Stimulated activated CD8-positive, alpha-beta memory T cell treated with anti-CD3 and anti-CD28 coated beads, Interleukin-4, amount 100 ng/mL, for 48 hours (primary cell): Measurements from ENCODE around the gene TOR1AIP1.
A peak's percentile ranks its signal among the peaks of the same experiment; 100 is the strongest.

ENCODE experiments used
- DNase-seq: peaks from one replicate; pipeline ENCODE4 v3.0.0-alpha.2; 2020

TOR1AIP1 gene

DNA sequence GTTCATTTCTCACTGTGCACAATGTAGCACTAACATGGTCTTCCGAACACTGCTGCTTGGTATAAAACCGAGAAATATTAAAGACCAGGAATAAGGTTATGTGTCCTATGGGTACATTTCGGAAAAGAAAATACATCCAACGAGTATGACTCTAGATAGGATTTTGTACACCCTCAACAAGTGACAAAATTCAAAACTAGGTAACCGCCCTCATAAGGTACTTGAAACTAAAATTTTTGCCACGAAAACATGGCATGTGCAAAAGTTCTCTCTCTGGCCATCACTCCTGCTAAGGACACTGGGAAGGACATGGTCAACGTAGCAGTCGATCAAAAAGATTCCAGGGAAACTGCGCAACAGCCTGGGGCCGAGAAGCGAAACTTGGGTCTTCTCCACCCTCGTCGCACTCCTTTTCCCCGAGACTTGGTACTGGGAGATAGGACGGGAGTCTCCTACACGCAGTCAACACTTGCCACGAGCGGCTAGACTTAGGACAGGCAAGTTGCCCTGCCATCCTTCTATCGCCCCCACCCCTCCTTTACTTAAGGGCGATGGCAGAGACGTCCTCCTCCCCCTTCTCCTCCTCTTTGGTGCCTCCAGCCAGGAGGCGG, 338 bp upstream of the TOR1AIP1 start:
- no peak for DNase-seq

GRCh38 chr1:179883040-179883744, 1.1 kb downstream of the TOR1AIP1 start:
- DNase-seq, result no peak

- DNase-seq, result peak; percentile 66
Observed at GRCh38 chr1:179883745-179884138, 1.7 kb downstream of the TOR1AIP1 start.

GRCh38 chr1:179888071-179888470, 6.0 kb downstream of the TOR1AIP1 start:
- no peak for DNase-seq

DNA sequence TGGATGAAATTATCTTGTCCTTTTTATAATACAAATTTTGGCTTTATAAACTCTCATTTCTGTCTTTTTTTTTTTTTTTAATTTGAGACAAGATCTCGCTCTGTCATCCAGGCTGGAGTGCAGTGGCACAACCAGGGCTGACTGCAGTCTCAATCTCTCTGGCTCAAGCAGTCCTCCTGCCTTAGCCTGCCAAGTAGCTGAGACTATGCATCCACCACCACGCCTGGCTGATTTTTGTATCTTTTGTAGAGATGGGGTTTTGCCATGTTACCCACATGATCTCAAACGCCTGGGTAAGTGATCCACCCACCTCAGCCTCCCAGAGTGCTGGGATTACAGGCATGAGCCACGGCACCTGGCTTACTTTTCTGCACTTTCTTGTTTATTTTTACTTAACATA, 7.5 kb downstream of the TOR1AIP1 start:
- no peak for DNase-seq

DNA sequence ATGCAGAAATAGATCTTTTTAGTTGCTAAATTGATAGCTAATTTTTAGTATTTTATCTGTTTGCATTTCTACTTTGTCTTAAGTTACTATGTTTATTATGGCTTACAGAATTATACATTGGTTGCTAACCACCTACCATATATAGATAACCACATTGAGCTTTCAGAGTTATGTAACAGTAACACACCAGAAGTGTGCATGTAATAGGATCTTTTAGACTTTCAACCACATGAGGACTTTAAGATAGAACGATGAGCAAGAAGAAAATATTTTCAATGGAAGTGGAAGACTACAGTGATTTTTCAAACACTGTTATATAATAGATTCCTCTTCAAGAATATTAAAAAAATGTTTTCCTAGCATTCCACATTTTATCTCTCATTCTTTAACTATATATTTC, 28.8 kb downstream of the TOR1AIP1 start:
- no peak for DNase-seq

DNA sequence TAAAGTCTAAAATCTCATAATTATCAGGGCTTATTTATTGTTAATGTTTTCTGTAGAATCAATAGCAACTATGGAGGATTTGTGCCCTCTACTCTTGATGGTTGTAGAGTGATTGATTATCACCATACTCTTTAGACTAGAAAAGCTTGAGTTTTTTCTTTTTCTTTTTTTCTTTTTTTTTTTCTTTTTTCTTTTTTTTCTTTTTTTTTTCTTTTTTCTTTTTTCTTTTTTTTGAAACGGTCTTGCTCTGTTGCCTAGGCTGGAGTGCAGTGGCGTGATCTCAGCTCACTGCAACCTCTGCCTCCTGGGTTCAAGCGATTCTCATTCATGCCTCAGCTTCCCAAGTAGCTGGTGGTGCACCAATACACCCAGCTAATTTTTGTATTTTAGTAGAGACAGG, 29.7 kb downstream of the TOR1AIP1 start:
- DNase-seq, result no peak

DNA sequence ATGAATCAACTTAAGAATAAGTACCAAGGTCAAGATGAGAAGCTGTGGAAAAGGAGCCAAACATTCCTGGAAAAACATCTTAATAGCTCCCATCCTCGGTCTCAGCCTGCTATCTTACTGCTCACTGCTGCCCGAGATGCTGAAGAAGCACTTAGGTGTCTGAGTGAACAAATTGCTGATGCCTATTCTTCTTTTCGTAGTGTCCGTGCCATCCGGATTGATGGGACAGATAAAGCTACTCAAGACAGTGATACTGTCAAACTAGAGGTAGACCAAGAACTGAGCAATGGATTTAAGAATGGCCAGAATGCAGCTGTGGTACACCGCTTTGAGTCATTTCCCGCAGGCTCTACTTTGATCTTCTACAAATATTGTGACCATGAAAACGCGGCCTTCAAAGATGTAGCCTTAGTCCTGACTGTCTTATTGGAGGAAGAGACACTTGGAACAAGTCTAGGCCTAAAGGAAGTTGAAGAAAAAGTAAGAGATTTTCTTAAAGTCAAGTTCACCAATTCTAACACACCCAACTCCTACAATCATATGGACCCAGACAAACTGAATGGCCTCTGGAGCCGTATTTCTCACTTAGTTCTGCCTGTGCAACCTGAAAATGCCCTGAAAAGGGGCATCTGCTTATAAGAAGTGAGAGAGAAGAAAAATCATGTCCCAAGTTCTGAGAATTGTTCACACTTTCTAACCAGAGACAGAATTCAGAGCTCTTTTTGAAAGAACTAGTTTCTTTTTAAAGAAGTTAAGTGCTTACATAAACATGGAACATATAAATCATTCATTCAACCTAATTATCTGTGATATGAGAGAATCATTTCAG, 35.7 kb downstream of the TOR1AIP1 start:
- no peak for DNase-seq

- DNase-seq, result no peak
Observed at GRCh38 chr1:179921472-179921871, 39.4 kb downstream of the TOR1AIP1 start.

DNA sequence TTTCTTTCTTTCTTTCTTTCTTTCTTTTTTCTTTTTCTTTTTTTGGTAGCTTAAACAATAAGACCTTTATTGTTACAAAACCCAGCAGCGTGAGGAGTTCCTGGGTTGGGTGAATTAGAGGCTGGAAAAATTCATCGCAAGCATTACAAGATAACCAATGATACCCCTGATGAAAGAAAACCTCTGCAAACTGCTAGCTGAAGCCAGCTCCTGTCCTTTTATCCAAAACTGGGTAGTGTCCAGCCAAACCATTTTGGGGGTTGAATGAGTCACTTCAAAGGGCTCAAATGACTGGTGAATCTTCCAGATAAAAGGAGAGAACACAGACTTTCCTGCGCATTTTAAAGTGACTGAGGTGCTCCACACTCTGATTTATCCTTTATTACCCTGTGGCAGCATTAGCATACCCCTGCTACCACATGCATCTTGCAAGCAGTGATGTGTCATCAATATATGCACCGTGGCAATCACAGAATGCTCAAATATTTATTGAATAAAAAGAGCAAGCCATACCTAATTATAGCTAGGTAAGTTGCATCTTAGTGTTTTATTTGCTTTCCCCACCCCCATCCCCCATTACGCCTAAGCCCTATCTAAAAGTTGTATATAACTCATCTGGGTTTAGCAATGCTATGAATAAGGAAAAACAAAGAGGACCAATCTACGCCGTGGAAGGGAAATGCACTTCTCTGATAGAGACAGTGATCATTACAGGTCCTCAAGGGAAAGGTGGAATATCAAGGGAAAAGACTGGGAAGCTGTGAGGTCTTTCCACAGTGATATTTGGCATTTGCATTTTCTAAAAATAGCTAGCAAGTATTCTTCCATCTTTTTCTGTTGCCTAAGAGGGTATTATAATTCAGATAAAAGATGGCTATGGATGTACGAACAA, 40.1 kb downstream of the TOR1AIP1 start:
- DNase-seq, result no peak

DNA sequence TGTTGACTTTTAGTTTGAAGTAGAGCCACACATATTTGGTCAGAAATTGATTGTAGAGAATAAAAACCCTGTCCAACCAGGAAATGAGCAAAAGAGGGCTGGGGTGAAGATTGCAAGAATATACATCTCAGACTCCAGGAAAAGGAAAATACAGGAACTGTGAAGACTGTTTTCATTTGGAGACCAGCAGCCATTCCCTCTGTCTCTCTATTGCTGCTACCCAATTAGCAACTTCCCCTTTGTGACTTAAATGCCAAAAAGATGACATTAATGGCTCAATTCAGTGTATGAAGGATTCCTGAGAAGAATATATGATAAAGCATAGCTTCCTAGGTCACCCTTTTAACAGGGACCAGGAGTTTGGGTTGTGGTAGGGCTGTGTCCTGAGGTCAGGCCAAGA, 40.9 kb downstream of the TOR1AIP1 start:
- DNase-seq, result no peak

DNA sequence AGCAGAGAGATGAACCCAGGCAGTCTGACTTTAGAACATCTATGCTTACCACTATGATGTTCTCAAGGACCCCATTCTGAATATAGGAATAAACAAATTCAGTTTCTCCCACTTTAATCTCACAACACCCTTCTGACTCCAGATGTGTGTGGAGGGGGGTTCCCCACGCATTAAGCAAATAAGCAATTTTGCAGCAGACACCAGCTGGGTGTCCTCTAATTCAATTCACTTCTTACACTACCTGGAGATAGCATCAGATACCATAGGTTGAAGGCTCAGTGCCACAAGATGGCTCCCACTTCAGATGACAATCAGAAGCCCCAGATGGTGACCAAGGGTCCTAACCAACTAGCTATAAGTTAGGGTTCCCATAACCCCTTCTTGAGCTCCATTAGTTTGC, 42.2 kb downstream of the TOR1AIP1 start:
- DNase-seq, result no peak

DNA sequence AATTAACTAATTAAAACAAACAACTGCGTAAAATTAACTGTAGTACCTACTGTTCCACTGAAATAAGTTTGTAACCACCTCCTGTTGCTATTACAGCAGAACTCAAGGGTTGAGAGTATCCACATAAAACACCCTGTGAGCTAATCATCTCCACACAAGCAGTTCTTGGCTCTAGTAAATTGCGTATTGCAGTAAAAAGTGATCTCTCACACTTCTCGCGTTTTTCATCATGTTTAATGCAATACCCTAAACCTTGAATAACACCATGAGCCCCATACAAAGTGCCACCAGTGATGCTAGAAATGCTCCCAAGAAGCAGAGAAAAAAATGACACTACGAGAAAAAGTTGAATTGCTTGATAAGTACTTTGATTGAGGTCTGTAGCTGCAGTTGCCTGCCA, 43.2 kb downstream of the TOR1AIP1 start:
- DNase-seq, result no peak

DNA sequence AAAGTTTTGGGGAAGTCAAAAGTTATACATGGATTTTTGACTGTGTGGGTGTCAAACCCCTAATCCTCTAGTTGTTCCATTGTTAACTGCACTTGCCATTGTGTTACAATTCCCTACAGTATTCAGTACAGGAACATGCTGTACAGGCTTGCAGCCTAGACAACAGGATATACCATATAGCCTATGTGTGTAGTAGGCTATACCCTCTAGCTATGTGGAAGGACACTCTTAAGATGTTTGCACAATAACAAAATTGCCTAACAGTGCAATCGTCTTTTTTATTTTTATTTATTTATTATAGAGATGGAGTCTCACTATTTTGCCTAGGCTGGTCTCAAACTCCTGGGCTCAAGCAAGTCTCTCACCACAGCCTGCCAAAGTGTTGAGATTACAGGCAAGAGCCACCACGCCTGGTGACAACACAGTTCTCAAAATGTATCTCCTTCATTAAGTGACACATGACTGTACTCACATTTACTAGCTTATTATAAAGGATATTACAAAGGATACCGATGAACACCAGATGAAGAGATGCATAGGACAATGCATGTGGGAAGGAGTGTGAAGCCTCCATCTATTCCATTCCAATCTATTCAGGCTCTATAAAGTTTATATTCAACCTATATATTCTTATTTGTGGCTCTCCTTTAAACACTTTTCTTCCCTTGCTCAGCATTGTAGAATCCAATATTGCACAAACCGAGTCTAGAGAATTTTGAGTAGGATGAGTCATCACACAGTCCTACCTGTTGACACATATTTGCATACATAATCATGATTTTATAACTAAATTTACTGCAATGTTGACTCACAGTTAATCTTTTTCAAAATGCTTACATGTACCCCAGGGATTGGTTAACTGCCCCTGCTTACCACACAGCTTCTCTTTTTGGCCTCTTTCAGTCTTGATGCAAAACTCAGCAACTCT, 44.1 kb downstream of the TOR1AIP1 start:
- DNase-seq, result no peak

GRCh38 chr1:179926850-179927205, 44.7 kb downstream of the TOR1AIP1 start:
- DNase-seq, result no peak

GRCh38 chr1:179929955-179930798, 48.1 kb downstream of the TOR1AIP1 start:
- DNase-seq, result no peak

GRCh38 chr1:179930867-179931266, 48.8 kb downstream of the TOR1AIP1 start:
- DNase-seq, result no peak

- DNase-seq, result no peak
Observed at GRCh38 chr1:179933219-179933618, 51.1 kb downstream of the TOR1AIP1 start.

- DNase-seq, result no peak
Observed at GRCh38 chr1:179935909-179936496, 53.9 kb downstream of the TOR1AIP1 start.

GRCh38 chr1:179937668-179938254, 55.7 kb downstream of the TOR1AIP1 start:
- no peak for DNase-seq
